SK-N-SH (cell line): ENCODE measurements around the gene ATN1. TPM values are rescaled to one million over a fixed set of nuclear protein-coding genes. Genes with fewer than 3 reads are reported as not detected.

Experiments used
- CTCF ChIA-PET: fragments of 300-600, 350-600 bp; formaldehyde crosslinking; extraction: SDS; loops from one replicate; lab custom pipeline; 2021; lab: Yijun Ruan, JAX
- POLR2A ChIA-PET: fragments of 350-600 bp; sonication (Branson Sonifier 250); formaldehyde crosslinking; extraction: SDS; loops from one replicate; lab custom pipeline; 2020; ENCODE audit warnings: antibody characterized with exemption, inconsistent platforms; lab: Yijun Ruan, JAX
- DNase-seq: peaks from one replicate; pipeline ENCODE4 v3.0.0; 2012
- H2AFZ ChIP-seq: fragments of 200-600 bp; sonication (generic); 2 replicates; pipeline ENCODE4 v1.8.1; 2016; ENCODE audit warnings: antibody characterized with exemption, mild to moderate bottlenecking, low read depth
- H3F3A ChIP-seq: fragments of 200-600 bp; sonication (generic); replicated peaks from 2 replicates; pipeline ENCODE3; 2016; ENCODE audit warnings: antibody characterized with exemption, mild to moderate bottlenecking; ENCODE audit not compliant: insufficient read depth
- H3K27ac ChIP-seq, 2 experiments: fragments of 200-500 bp in 1 of 2; fragments of 200-600 bp in 1 of 2; sonication (Bioruptor generic) in 1 of 2; sonication (generic), shearing (Covaris generic) in 1 of 2; 2 replicates each; pipeline versions ENCODE4 v1.5.1 to v1.6.1; 2014 to 2016; ENCODE audit warnings: low read depth in 2 of 2, inconsistent platforms in 1 of 2, low read length in 1 of 2, mild to moderate bottlenecking in 1 of 2, mixed read lengths in 1 of 2
- H3K27me3 ChIP-seq: fragments of 200-600 bp; sonication (generic), shearing (Covaris generic); 2 replicates; pipeline ENCODE4 v1.6.1; 2016; ENCODE audit warnings: mixed run types; ENCODE audit not compliant: insufficient read depth
- H3K36me3 ChIP-seq, 2 experiments: fragments of 200-500 bp in 1 of 2; fragments of 200-600 bp in 1 of 2; sonication (Bioruptor generic) in 1 of 2; sonication (generic) in 1 of 2; replicated peaks in 1 of 2; 2 replicates each; pipeline versions ENCODE3 to v1.5.1; 2014 to 2016; ENCODE audit warnings: low read length in 1 of 2, mild to moderate bottlenecking in 1 of 2; ENCODE audit not compliant: insufficient read depth in 2 of 2, control insufficient read depth in 1 of 2
- H3K4me1 ChIP-seq, 2 experiments: fragments of 200-500 bp in 1 of 2; fragments of 200-600 bp in 1 of 2; sonication (Bioruptor generic) in 1 of 2; sonication (generic), shearing (Covaris generic) in 1 of 2; 2 replicates each; pipeline versions ENCODE4 v1.5.1 to v1.6.1; 2014 to 2016; ENCODE audit warnings: low read depth in 1 of 2, low read length in 1 of 2, mixed run types in 1 of 2; ENCODE audit not compliant: insufficient read depth in 2 of 2, control insufficient read depth in 1 of 2
- H3K4me2 ChIP-seq: fragments of 200-600 bp; sonication (generic), shearing (Covaris generic); 2 replicates; pipeline ENCODE4 v1.6.1; 2017; ENCODE audit warnings: mixed run types
- H3K4me3 ChIP-seq, 2 experiments: fragments of 200-500 bp in 1 of 2; fragments of 200-600 bp in 1 of 2; sonication (Bioruptor generic) in 1 of 2; sonication (generic), shearing (Covaris generic) in 1 of 2; 2 replicates each; pipeline versions ENCODE4 v1.5.1 to v1.8.1; 2014 to 2016; ENCODE audit warnings: low read depth in 2 of 2, inconsistent platforms in 1 of 2, low read length in 1 of 2, mild to moderate bottlenecking in 1 of 2, mixed read lengths in 1 of 2, moderate library complexity in 1 of 2
- H3K79me2 ChIP-seq: fragments of 200-600 bp; sonication (generic); 2 replicates; pipeline ENCODE4 v1.8.1; 2017; ENCODE audit warnings: mild to moderate bottlenecking; ENCODE audit not compliant: insufficient read depth
- H3K9ac ChIP-seq: fragments of 200-600 bp; sonication (generic); 2 replicates; pipeline ENCODE4 v1.6.1; 2017; ENCODE audit warnings: mixed run types
- H3K9me2 ChIP-seq: fragments of 200-600 bp; sonication (generic); 2 replicates; pipeline ENCODE4 v1.6.1; 2017; ENCODE audit warnings: mixed run types
- H3K9me3 ChIP-seq: fragments of 200-600 bp; sonication (generic); 2 replicates; pipeline ENCODE4 v1.6.1; 2017; ENCODE audit warnings: mixed run types, mild to moderate bottlenecking, moderate library complexity
- H4K20me1 ChIP-seq: fragments of 200-600 bp; sonication (generic); 2 replicates; pipeline ENCODE4 v1.6.1; 2017; ENCODE audit warnings: mild to moderate bottlenecking, mixed run types; ENCODE audit not compliant: insufficient read depth
- CHD2 ChIP-seq: fragments of 150-350 bp; IDR thresholded peaks from 2 replicates; pipeline ENCODE4 v1.6.1; 2018; ENCODE audit warnings: low read length; ENCODE audit not compliant: partially characterized antibody
- ELF1 ChIP-seq: IDR thresholded peaks from 2 replicates; pipeline ENCODE4 v1.4.0; 2012
- EP300 ChIP-seq, 2 experiments: IDR thresholded peaks; 2 replicates each; pipeline versions ENCODE4 v1.4.0 to v1.6.1; 2012; ENCODE audit warnings: borderline replicate concordance in 1 of 2, low read depth in 1 of 2, low read length in 1 of 2
- EZH2phosphoT487 ChIP-seq: fragments of 200-600 bp; sonication (generic); IDR thresholded peaks from 2 replicates; pipeline ENCODE4 v1.6.1; 2017; ENCODE audit warnings: low read depth, mixed run types, mild to moderate bottlenecking, antibody characterized with exemption, moderate library complexity, borderline replicate concordance
- FOSL2 ChIP-seq: IDR thresholded peaks from 2 replicates; pipeline ENCODE4 v1.4.0; 2012; ENCODE audit warnings: low read depth, mild to moderate bottlenecking, moderate library complexity, borderline replicate concordance
- GATA2 ChIP-seq: sonication (generic); formaldehyde crosslinking; IDR thresholded peaks from 2 replicates; pipeline ENCODE4 v1.5.0; 2020; ENCODE audit warnings: mild to moderate bottlenecking, missing genetic modification reagents
- JUND ChIP-seq: IDR thresholded peaks from 2 replicates; pipeline ENCODE4 v1.4.0; 2012
- MAX ChIP-seq: IDR thresholded peaks from 2 replicates; pipeline ENCODE4 v1.4.0; 2012; ENCODE audit warnings: low read depth
- MEF2A ChIP-seq: IDR thresholded peaks from 2 replicates; pipeline ENCODE4 v1.4.0; 2012; ENCODE audit warnings: low read depth, borderline replicate concordance
- MXI1 ChIP-seq: IDR thresholded peaks from 2 replicates; pipeline ENCODE4 v1.6.1; 2012; ENCODE audit warnings: mild to moderate bottlenecking, low read depth, low read length, improper control_type of control experiment
- NRF1 ChIP-seq: IDR thresholded peaks from 2 replicates; pipeline ENCODE4 v1.6.1; 2012; ENCODE audit warnings: low read depth, mild to moderate bottlenecking, low read length
- PBX3 ChIP-seq: IDR thresholded peaks from 2 replicates; pipeline ENCODE4; 2012
- POLR2AphosphoS5 ChIP-seq: IDR thresholded peaks from 2 replicates; pipeline ENCODE4 v1.6.1; 2012; ENCODE audit warnings: low read depth, low read length
- USF1 ChIP-seq: IDR thresholded peaks from 2 replicates; pipeline ENCODE4 v1.4.0; 2012; ENCODE audit warnings: low read depth, borderline replicate concordance
- WGBS: methylation state at CpG from one replicate; pipeline ENCODE4 v1.1.6; 2017; ENCODE audit warnings: low lambda C conversion rate; 5-methylcytosine and 5-hydroxymethylcytosine counted together
- polyA plus RNA-seq, 3 experiments: library from polyadenylated mRNA; depleted of rRNA; stranded (reverse); fragments of >200 nt; gene quantifications; 2 replicates each; pipeline ENCODE4 v1.2.3, GENCODE V29; 2012
- TF ChIP-seq, protein P1 (sequence below): fragments of 200-600 bp; sonication (generic); IDR thresholded peaks from 2 replicates; pipeline ENCODE4 v1.6.1; 2017; ENCODE audit warnings: antibody characterized with exemption, mild to moderate bottlenecking, moderate library complexity
- TF ChIP-seq, protein P2 (sequence below): fragments of 150-350 bp; IDR thresholded peaks from 2 replicates; pipeline ENCODE4 v1.6.1; 2017; ENCODE audit warnings: antibody characterized with exemption, low read length, low read depth, borderline replicate concordance

Gene ATN1
- polyA plus RNA-seq, 1 of the 3 experiments (the other 2 are of a cell fraction) = 29.3 TPM

DNA sequence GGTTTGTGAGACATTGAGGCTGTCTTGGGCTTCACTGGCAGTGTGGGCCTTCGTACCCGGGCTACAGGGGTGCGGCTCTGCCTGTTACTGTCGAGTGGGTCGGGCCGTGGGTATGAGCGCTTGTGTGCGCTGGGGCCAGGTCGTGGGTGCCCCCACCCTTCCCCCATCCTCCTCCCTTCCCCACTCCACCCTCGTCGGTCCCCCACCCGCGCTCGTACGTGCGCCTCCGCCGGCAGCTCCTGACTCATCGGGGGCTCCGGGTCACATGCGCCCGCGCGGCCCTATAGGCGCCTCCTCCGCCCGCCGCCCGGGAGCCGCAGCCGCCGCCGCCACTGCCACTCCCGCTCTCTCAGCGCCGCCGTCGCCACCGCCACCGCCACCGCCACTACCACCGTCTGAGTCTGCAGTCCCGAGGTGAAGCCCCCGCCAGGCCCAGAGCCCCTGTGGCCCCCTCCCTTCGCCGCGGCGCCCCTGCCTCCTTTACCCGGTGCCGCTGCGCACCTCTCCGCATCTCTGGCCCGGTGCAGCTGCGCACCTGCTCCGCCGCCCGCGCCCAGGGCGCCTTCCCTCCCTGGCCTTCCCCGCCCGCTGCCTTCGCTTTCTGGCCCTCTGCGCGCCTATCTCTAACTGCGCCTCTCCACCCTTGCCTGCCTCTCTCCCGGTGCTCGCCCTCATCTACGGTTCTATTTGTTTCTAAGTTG, 13.4 kb upstream of the ATN1 start, which contains the start of gene ENO2:
TSS of gene ENO2 (plus strand) at position 335 of the 701 bp plus-strand sequence. CDS start 1,253 bp downstream, outside the sequence.
- H3K4me2 ChIP-seq = peak within 1 kb of the TSS; percentile 97
- no peaks in the 10 kb centered on the region for H3K9me3 ChIP-seq
- H4K20me1 ChIP-seq = no peaks in the 10 kb centered on the region
- peaks cover 14 to 18% of the 10 kb centered on the region in 2 experiments; a peak in 2 of 4 replicates for H3K4me1 ChIP-seq
- POLR2A ChIA-PET = interaction anchor here (0.7 to 4.2 kb wide), 11 partner anchors 9 to 49 kb away, joined by 3 to 21 read pairs (median 4); partner anchors contain the start of genes ATN1, C12orf57, RNU7-1 and SPSB2
- peak within 1 kb of the TSS; percentile 49 to 82 for H3K27ac ChIP-seq
- peak; percentile 91 for DNase-seq
- H3K36me3 ChIP-seq = peaks cover 0 to 7% of the 10 kb centered on the region in 2 experiments
- TF ChIP-seq ELF1 (no peak), EZH2phosphoT487 (no peak), GATA2 (CRISPR knock-in tag) (no peak), POLR2AphosphoS5 (no peak; the same call in 1 of the 2 replicates), JUND (no peak; the same call in 1 of the 2 replicates), PBX3 (no peak), FOSL2 (peak; percentile 64; the same call in 1 of the 2 replicates), NRF1 (no peak), MXI1 (peak; percentile 29; the same call in 1 of the 2 replicates), CHD2 (no peak), MEF2A (no peak), USF1 (peak; percentile 89), EP300 (IDR thresholded peaks at IDR 0.05; ENCODE audit: borderline replicate concordance in 1 of 2, low read depth in 1 of 2, low read length in 1 of 2) (no peak; a peak in 1 of 4 replicates), MAX (peak; percentile 36; the same call in 1 of the 2 replicates)
- TF ChIP-seq, protein P1, sequence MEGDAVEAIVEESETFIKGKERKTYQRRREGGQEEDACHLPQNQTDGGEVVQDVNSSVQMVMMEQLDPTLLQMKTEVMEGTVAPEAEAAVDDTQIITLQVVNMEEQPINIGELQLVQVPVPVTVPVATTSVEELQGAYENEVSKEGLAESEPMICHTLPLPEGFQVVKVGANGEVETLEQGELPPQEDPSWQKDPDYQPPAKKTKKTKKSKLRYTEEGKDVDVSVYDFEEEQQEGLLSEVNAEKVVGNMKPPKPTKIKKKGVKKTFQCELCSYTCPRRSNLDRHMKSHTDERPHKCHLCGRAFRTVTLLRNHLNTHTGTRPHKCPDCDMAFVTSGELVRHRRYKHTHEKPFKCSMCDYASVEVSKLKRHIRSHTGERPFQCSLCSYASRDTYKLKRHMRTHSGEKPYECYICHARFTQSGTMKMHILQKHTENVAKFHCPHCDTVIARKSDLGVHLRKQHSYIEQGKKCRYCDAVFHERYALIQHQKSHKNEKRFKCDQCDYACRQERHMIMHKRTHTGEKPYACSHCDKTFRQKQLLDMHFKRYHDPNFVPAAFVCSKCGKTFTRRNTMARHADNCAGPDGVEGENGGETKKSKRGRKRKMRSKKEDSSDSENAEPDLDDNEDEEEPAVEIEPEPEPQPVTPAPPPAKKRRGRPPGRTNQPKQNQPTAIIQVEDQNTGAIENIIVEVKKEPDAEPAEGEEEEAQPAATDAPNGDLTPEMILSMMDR = no peak
- TF ChIP-seq, protein P2, sequence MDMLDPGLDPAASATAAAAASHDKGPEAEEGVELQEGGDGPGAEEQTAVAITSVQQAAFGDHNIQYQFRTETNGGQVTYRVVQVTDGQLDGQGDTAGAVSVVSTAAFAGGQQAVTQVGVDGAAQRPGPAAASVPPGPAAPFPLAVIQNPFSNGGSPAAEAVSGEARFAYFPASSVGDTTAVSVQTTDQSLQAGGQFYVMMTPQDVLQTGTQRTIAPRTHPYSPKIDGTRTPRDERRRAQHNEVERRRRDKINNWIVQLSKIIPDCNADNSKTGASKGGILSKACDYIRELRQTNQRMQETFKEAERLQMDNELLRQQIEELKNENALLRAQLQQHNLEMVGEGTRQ = peak; percentile 21; the same call in 1 of the 2 replicates
- peak within 1 kb of the TSS; percentile 69 to 92 for H3K4me3 ChIP-seq
- CTCF ChIA-PET = interaction anchor here (0.7 to 9.6 kb wide), 8 partner anchors 11 to 47 kb away, joined by 3 to 62 read pairs (median 6); partner anchors contain the start of genes C12orf57, RNU7-1 and SPSB2
- 8% methylated on average over 15 of the region's 68 CpGs for WGBS
- H3K9ac ChIP-seq = peak within 1 kb of the TSS; percentile 75
- H2AFZ ChIP-seq = peak within 1 kb of the TSS; percentile 91
- H3F3A ChIP-seq = peaks cover 4% of the 10 kb centered on the region
- no peaks in the 10 kb centered on the region for H3K9me2 ChIP-seq
- H3K27me3 ChIP-seq = no peaks in the 10 kb centered on the region
- peaks cover 13% of the 10 kb centered on the region; the same call in 1 of the 2 replicates for H3K79me2 ChIP-seq
